ENCODE results near the gene DRC3. TPM values are rescaled to one million over a fixed set of nuclear protein-coding genes. Genes with fewer than 3 reads are reported as not detected.

DRC3 gene
- total RNA-seq, 1 experiment from 2014 or later, result 2.4 TPM

DNA sequence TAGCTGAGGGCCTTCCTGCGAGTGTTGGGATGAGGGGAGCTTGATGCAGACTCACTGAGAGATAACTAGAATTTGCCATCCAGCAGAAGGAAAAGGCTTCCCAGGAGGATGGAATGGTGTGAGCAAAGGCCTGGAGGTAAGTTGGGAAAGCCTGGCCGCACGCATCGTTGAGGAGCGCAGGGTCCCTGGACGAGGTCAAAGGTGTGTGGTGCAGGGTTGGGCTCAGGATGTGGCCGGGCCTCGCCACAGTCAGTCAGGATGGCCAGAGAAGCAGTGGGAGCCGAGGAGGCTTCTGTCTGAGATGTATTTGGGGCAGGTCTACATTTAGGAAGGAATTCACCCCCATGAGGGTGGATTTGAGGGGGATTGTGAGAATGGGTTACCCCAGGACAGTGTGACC is 16.4 kb downstream of the DRC3 start:
- RAD21 ChIA-PET (ENCODE audit: low non-redundant PET in 1 of 2, low total read pairs in 2 of 2, uncharacterized antibody in 2 of 2, unreplicated experiment in 2 of 2), result no interaction called here

More for the DNA sequence above, 16.4 kb downstream of the DRC3 start:
- H2AFZ ChIP-seq (ENCODE audit: low read depth, low read length, poor library complexity, severe bottlenecking), result no peak overlapping the region
- H3K79me2 ChIP-seq (ENCODE audit: insufficient read depth, low read length), result no peaks in the 10 kb centered on the region
- no peaks in the 10 kb centered on the region for H3K9me2 ChIP-seq (ENCODE audit: insufficient read depth)
- no peaks in the 10 kb centered on the region for H3K36me3 ChIP-seq (ENCODE audit: control insufficient read depth in 1 of 2, insufficient read depth in 2 of 2, low read length in 2 of 2)
- H4K20me1 ChIP-seq (ENCODE audit: insufficient read depth), result no peaks in the 10 kb centered on the region
- DNase-seq (ENCODE audit: low read depth, low spot score) (no peak), ATAC-seq (no peak)
- TF ChIP-seq ELF1 (IDR thresholded peaks at IDR 0.05; ENCODE audit: borderline replicate concordance, low read depth), result no peak
- no peak for TF ChIP-seq RAD21 (IDR thresholded peaks at IDR 0.05; ENCODE audit: low read depth)
- no peak for TF ChIP-seq CBX3 (IDR thresholded peaks at IDR 0.05; ENCODE audit: low read depth)
- TF ChIP-seq, protein P1, sequence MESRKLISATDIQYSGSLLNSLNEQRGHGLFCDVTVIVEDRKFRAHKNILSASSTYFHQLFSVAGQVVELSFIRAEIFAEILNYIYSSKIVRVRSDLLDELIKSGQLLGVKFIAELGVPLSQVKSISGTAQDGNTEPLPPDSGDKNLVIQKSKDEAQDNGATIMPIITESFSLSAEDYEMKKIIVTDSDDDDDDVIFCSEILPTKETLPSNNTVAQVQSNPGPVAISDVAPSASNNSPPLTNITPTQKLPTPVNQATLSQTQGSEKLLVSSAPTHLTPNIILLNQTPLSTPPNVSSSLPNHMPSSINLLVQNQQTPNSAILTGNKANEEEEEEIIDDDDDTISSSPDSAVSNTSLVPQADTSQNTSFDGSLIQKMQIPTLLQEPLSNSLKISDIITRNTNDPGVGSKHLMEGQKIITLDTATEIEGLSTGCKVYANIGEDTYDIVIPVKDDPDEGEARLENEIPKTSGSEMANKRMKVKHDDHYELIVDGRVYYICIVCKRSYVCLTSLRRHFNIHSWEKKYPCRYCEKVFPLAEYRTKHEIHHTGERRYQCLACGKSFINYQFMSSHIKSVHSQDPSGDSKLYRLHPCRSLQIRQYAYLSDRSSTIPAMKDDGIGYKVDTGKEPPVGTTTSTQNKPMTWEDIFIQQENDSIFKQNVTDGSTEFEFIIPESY (IDR thresholded peaks at IDR 0.05; ENCODE audit: extremely low read depth, insufficient replicate concordance, low read length), result no peak
- TF ChIP-seq EGR1 (IDR thresholded peaks at IDR 0.05; ENCODE audit: low read depth), result no peak
- TF ChIP-seq POLR2AphosphoS5 (IDR thresholded peaks at IDR 0.05; ENCODE audit: low read depth, low read length), result no peak
- no peak for TF ChIP-seq POLR2A (IDR thresholded peaks at IDR 0.05; ENCODE audit: borderline replicate concordance, extremely low read depth, insufficient read depth, insufficient read length)
- TF ChIP-seq CEBPB (IDR thresholded peaks at IDR 0.05; ENCODE audit: low read depth), result no peak
- no peak for TF ChIP-seq SIN3A (IDR thresholded peaks at IDR 0.05; ENCODE audit: low read depth)
- TF ChIP-seq, protein P2, sequence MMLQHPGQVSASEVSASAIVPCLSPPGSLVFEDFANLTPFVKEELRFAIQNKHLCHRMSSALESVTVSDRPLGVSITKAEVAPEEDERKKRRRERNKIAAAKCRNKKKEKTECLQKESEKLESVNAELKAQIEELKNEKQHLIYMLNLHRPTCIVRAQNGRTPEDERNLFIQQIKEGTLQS (IDR thresholded peaks at IDR 0.05), result no peak
- TF ChIP-seq, protein P3, sequence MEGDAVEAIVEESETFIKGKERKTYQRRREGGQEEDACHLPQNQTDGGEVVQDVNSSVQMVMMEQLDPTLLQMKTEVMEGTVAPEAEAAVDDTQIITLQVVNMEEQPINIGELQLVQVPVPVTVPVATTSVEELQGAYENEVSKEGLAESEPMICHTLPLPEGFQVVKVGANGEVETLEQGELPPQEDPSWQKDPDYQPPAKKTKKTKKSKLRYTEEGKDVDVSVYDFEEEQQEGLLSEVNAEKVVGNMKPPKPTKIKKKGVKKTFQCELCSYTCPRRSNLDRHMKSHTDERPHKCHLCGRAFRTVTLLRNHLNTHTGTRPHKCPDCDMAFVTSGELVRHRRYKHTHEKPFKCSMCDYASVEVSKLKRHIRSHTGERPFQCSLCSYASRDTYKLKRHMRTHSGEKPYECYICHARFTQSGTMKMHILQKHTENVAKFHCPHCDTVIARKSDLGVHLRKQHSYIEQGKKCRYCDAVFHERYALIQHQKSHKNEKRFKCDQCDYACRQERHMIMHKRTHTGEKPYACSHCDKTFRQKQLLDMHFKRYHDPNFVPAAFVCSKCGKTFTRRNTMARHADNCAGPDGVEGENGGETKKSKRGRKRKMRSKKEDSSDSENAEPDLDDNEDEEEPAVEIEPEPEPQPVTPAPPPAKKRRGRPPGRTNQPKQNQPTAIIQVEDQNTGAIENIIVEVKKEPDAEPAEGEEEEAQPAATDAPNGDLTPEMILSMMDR (IDR thresholded peaks at IDR 0.05 in 2 of 3, conservative IDR thresholded peaks at IDR 0.05 in 1 of 3; ENCODE audit: borderline replicate concordance in 1 of 3, insufficient read depth in 1 of 3, low read depth in 2 of 3, low read length in 2 of 3), result no peak
- no peak for TF ChIP-seq JUND (IDR thresholded peaks at IDR 0.05)
- TF ChIP-seq YY1 (IDR thresholded peaks at IDR 0.05; ENCODE audit: extremely low read depth, insufficient replicate concordance, low read depth, low read length), result no peak
- TF ChIP-seq FOSL1 (IDR thresholded peaks at IDR 0.05; ENCODE audit: low read depth), result no peak
- ChIA-PET CTCF (no interaction called here), POLR2A (no interaction called here)
- no TSS peak for BruUV-seq (replicated peaks)
- peaks cover 18 to 26% of the 10 kb centered on the region in 2 experiments for H3K4me1 ChIP-seq (ENCODE audit: control insufficient read depth in 1 of 2, insufficient read depth in 2 of 2, low read length in 2 of 2)
- intact Hi-C loops (cut with micrococcal nuclease), result no loop called here
- no peaks in the 10 kb centered on the region for H3K27me3 ChIP-seq (ENCODE audit: insufficient read depth, low read length)
- H3K27ac ChIP-seq (ENCODE audit: low read depth, low read length), result no peak overlapping the region
- no peak overlapping the region for H3K9ac ChIP-seq (ENCODE audit: low read length)
- H3K4me3 ChIP-seq (replicated peaks in 1 of 2; ENCODE audit: low read depth in 1 of 2, low read length in 2 of 2), result no peak overlapping the region
- no peak overlapping the region for H3K4me2 ChIP-seq (ENCODE audit: low read length)
- no peaks in the 10 kb centered on the region for H3K9me3 ChIP-seq (ENCODE audit: control insufficient read depth in 1 of 2, insufficient read depth in 1 of 2, low read depth in 1 of 2, low read length in 2 of 2)

Data from HCT116 (cell line).